ENCODE data around the gene ENTPD8.

DNA sequence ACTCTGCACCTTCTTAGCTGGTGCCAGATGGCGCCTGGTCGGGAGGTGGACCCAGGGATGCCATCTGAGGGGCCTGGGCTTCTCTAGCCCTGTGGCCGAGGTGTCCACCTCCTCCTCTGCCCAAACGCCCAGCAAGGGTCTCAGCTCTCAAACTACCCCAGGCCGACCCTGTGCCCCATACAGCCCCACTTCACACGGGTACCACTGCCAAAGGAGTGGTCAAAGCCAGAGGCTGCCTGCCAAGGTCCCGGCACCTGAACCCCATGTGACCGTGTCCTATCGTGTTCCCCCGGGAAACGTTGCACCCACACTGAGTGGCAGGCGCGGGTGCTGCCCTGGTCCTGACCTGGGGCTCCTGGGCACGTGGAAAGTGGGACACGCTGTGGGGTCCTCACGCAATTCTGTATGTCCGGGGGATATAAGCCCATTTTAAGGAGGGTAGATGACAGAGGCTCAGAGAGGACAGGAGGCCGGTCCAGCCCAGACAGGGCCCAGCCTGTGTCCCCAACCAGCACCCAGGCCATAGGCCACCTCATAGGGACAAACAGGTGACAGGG, 1.9 kb downstream of the ENTPD8 start:
- no peak for TF ChIP-seq POLR2AphosphoS5 (IDR thresholded peaks at IDR 0.05; ENCODE audit: low read length)
- no peak for TF ChIP-seq SIX5 (IDR thresholded peaks at IDR 0.05; ENCODE audit: low read depth, low read length, severe bottlenecking)
- no peak for TF ChIP-seq POLR2A (IDR thresholded peaks at IDR 0.05; ENCODE audit: low read depth, low read length)
- TF ChIP-seq, protein P1, sequence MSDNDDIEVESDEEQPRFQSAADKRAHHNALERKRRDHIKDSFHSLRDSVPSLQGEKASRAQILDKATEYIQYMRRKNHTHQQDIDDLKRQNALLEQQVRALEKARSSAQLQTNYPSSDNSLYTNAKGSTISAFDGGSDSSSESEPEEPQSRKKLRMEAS (IDR thresholded peaks at IDR 0.05; ENCODE audit: low read depth, low read length), result no peak
- TF ChIP-seq NFXL1 (IDR thresholded peaks at IDR 0.05; ENCODE audit: borderline replicate concordance), result no peak
- TF ChIP-seq SRF (IDR thresholded peaks at IDR 0.05; ENCODE audit: low read depth in 2 of 2, low read length in 2 of 2), result no peak
- TF ChIP-seq CBX5 (IDR thresholded peaks at IDR 0.05; ENCODE audit: low read depth), result no peak
- TF ChIP-seq ZNF384 (IDR thresholded peaks at IDR 0.05; ENCODE audit: borderline replicate concordance, low read depth, low read length), result no peak
